Measurements from ENCODE around the gene P2RY14.

P2RY14 gene

GRCh38 chr3:151278230-151278629 is at the start of gene P2RY14:
Gene P2RY14 (minus strand): TSS chr3:151278542. CDS start chr3:151214316, 64,226 bp downstream.
- peak; percentile 75 for DNase-seq

- DNase-seq: no peak
Observed at GRCh38 chr3:151327571-151328198, 49.3 kb upstream of the P2RY14 start.

- no peak for DNase-seq
Observed at GRCh38 chr3:151322511-151322910, 44.2 kb upstream of the P2RY14 start.

GRCh38 chr3:151321526-151321925 is 43.2 kb upstream of the P2RY14 start:
- no peak for DNase-seq

- DNase-seq: no peak
Observed at GRCh38 chr3:151320131-151320530, 41.8 kb upstream of the P2RY14 start.

- no peak for DNase-seq
Observed at GRCh38 chr3:151319628-151320027, 41.3 kb upstream of the P2RY14 start.

- no peak for DNase-seq
Observed at GRCh38 chr3:151318991-151319390, 40.6 kb upstream of the P2RY14 start.

GRCh38 chr3:151318313-151318712 is 40.0 kb upstream of the P2RY14 start:
- DNase-seq: no peak

GRCh38 chr3:151316267-151316991 is 38.1 kb upstream of the P2RY14 start, which contains the start of gene GPR87:
Gene GPR87 (minus strand): TSS chr3:151316820. CDS start chr3:151300100, 16,720 bp downstream.
- no peak for DNase-seq

- DNase-seq: no peak
Observed at GRCh38 chr3:151315846-151316245, 37.5 kb upstream of the P2RY14 start.

GRCh38 chr3:151315136-151315535 is 36.8 kb upstream of the P2RY14 start:
- DNase-seq: no peak

- DNase-seq: no peak
Observed at GRCh38 chr3:151314593-151314992, 36.3 kb upstream of the P2RY14 start.

GRCh38 chr3:151314137-151314536 is 35.8 kb upstream of the P2RY14 start:
- no peak for DNase-seq

GRCh38 chr3:151312972-151313371 is 34.6 kb upstream of the P2RY14 start:
- DNase-seq: no peak

GRCh38 chr3:151309566-151309965 is 31.2 kb upstream of the P2RY14 start:
- no peak for DNase-seq

- DNase-seq: no peak
Observed at GRCh38 chr3:151307583-151308488, 29.5 kb upstream of the P2RY14 start.

- DNase-seq: no peak
Observed at GRCh38 chr3:151307131-151307530, 28.8 kb upstream of the P2RY14 start.

- no peak for DNase-seq
Observed at GRCh38 chr3:151306168-151306810, 27.9 kb upstream of the P2RY14 start.

- DNase-seq: no peak
Observed at GRCh38 chr3:151305775-151306151, 27.4 kb upstream of the P2RY14 start.

GRCh38 chr3:151305060-151305774 is 26.9 kb upstream of the P2RY14 start:
- DNase-seq: no peak

- DNase-seq: no peak
Observed at GRCh38 chr3:151303751-151304150, 25.4 kb upstream of the P2RY14 start.

- DNase-seq: no peak
Observed at GRCh38 chr3:151301787-151302186, 23.4 kb upstream of the P2RY14 start.
